HEK293 (cell line): Measurements from ENCODE around the gene ADGRD2.

Source experiments
- CTCF ChIA-PET: fragments of 350-600 bp; formaldehyde crosslinking; extraction: SDS; loops from one replicate; lab custom pipeline; 2021; ENCODE audit warnings: antibody characterized with exemption; lab: Yijun Ruan, JAX
- POLR2A ChIA-PET: fragments of 300-600 bp; formaldehyde crosslinking; extraction: SDS; loops from one replicate; lab custom pipeline; 2020; ENCODE audit warnings: antibody characterized with exemption, inconsistent platforms; lab: Yijun Ruan, JAX
- H3K27ac ChIP-seq: fragments of 200-500 bp; sonication (Bioruptor generic); 2 replicates; pipeline ENCODE4 v1.5.1; 2014; ENCODE audit warnings: low read depth, low read length, control low read depth, inconsistent platforms; ENCODE audit errors: extremely low read depth
- H3K36me3 ChIP-seq, 2 experiments: fragments of 200-500 bp in 1 of 2; sonication (Bioruptor generic) in 1 of 2; 1 replicate in 1 of 2; 2 replicates in 1 of 2; pipeline ENCODE4 v1.5.1; 2014 to 2017; ENCODE audit warnings: inconsistent platforms in 2 of 2, low read length in 2 of 2; ENCODE audit not compliant: control insufficient read depth in 2 of 2, insufficient read depth in 1 of 2
- H3K4me1 ChIP-seq: fragments of 200-500 bp; sonication (Bioruptor generic); 2 replicates; pipeline ENCODE4 v1.5.1; 2014; ENCODE audit warnings: mild to moderate bottlenecking, low read length, inconsistent platforms; ENCODE audit not compliant: control insufficient read depth, insufficient read depth
- H3K4me3 ChIP-seq: 2 replicates; pipeline ENCODE4 v1.5.1; 2011; ENCODE audit warnings: low read depth, mild to moderate bottlenecking, control low read depth, low read length, moderate library complexity
- H3K9me3 ChIP-seq: fragments of 200-500 bp; sonication (Bioruptor generic); 2 replicates; pipeline ENCODE4 v1.5.1; 2014; ENCODE audit warnings: low read depth, low read length, inconsistent platforms; ENCODE audit not compliant: control insufficient read depth, insufficient read depth
- HOXA7 ChIP-seq: sonication (generic); formaldehyde crosslinking; IDR thresholded peaks from 2 replicates; pipeline ENCODE4 v1.8.1; 2022; ENCODE audit warnings: missing genetic modification reagents, borderline replicate concordance
- MYNN ChIP-seq: fragments of 450-650 bp; formaldehyde crosslinking; IDR thresholded peaks from 2 replicates; pipeline ENCODE4 v1.5.1; 2016; ENCODE audit warnings: missing biosample characterization, missing genetic modification characterization, borderline replicate concordance
- PRDM2 ChIP-seq: fragments of 450-650 bp; formaldehyde crosslinking; IDR thresholded peaks from 2 replicates; pipeline ENCODE4 v1.5.1; 2016; ENCODE audit warnings: missing biosample characterization, missing genetic modification characterization, borderline replicate concordance
- TSHZ1 ChIP-seq: fragments of 450-650 bp; formaldehyde crosslinking; IDR thresholded peaks from 2 replicates; pipeline ENCODE4 v1.5.1; 2016; ENCODE audit warnings: missing biosample characterization, missing genetic modification characterization, borderline replicate concordance
- ZNF221 ChIP-seq: fragments of 450-650 bp; formaldehyde crosslinking; IDR thresholded peaks from 2 replicates; pipeline ENCODE4 v1.5.1; 2017; ENCODE audit warnings: missing biosample characterization, missing genetic modification characterization, borderline replicate concordance
- ZNF521 ChIP-seq: fragments of 450-650 bp; formaldehyde crosslinking; IDR thresholded peaks from 2 replicates; pipeline ENCODE4 v1.5.1; 2017; ENCODE audit warnings: missing biosample characterization, mild to moderate bottlenecking, missing genetic modification characterization
- TF ChIP-seq, protein P1 (sequence below): fragments of 450-650 bp; formaldehyde crosslinking; IDR thresholded peaks from 2 replicates; pipeline ENCODE4 v1.5.1; 2016; ENCODE audit warnings: missing biosample characterization, missing genetic modification characterization
- TF ChIP-seq, protein P2 (sequence below): fragments of 450-650 bp; formaldehyde crosslinking; IDR thresholded peaks from 2 replicates; pipeline ENCODE4 v1.5.1; 2017; ENCODE audit warnings: missing biosample characterization, missing genetic modification characterization
- TF ChIP-seq, protein P3 (sequence below): fragments of 450-650 bp; formaldehyde crosslinking; IDR thresholded peaks from 2 replicates; pipeline ENCODE4 v1.5.1; 2017; ENCODE audit warnings: missing biosample characterization, missing genetic modification characterization

The ADGRD2 gene

GRCh38 chr9:124513376-124513994, 63.2 kb downstream of the ADGRD2 start (continued):
- no peak for TF ChIP-seq PRDM2 (tag by site-specific recombination)
- TF ChIP-seq, protein P1, sequence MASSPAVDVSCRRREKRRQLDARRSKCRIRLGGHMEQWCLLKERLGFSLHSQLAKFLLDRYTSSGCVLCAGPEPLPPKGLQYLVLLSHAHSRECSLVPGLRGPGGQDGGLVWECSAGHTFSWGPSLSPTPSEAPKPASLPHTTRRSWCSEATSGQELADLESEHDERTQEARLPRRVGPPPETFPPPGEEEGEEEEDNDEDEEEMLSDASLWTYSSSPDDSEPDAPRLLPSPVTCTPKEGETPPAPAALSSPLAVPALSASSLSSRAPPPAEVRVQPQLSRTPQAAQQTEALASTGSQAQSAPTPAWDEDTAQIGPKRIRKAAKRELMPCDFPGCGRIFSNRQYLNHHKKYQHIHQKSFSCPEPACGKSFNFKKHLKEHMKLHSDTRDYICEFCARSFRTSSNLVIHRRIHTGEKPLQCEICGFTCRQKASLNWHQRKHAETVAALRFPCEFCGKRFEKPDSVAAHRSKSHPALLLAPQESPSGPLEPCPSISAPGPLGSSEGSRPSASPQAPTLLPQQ (tag by site-specific recombination): 0 out of 2 replicates have a peak, but pooled peaks have one; percentile 42

DNA sequence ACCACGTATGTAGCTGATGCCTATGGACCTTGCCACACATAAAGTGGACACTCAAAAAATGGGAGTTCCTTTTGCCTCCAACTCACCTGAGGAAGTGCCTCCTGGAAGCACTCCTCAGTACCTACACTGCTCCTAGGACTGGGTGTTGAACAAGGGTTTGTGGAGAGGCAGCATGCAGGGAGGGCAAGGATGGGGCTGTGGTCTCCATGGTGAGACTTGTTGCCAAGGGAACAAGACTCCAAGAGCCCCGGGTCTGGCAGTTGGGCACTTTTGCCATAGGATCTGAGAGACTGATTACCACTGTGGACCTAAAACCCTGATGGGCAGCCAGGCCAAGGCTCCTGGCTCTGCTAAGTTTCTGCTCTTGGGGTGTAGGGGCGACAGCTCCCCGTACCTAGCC, 63.9 kb downstream of the ADGRD2 start:
- Histone ChIP-seq H3K36me3 (peaks cover 0 to 3% of the 10 kb centered on the region in 2 experiments; a peak in 1 of 3 replicates), H3K4me3 (no peak overlapping the region), H3K27ac (no peak overlapping the region), H3K9me3 (no peaks in the 10 kb centered on the region), H3K4me1 (no peaks in the 10 kb centered on the region)
- CTCF ChIA-PET: interaction anchor here (0.7 to 1.1 kb wide), 3 partner anchors 22 to 114 kb away, joined by 3 to 5 read pairs (median 3); no protein-coding TSS in a partner anchor
- POLR2A ChIA-PET: no interaction called here
- TF ChIP-seq, protein P2, sequence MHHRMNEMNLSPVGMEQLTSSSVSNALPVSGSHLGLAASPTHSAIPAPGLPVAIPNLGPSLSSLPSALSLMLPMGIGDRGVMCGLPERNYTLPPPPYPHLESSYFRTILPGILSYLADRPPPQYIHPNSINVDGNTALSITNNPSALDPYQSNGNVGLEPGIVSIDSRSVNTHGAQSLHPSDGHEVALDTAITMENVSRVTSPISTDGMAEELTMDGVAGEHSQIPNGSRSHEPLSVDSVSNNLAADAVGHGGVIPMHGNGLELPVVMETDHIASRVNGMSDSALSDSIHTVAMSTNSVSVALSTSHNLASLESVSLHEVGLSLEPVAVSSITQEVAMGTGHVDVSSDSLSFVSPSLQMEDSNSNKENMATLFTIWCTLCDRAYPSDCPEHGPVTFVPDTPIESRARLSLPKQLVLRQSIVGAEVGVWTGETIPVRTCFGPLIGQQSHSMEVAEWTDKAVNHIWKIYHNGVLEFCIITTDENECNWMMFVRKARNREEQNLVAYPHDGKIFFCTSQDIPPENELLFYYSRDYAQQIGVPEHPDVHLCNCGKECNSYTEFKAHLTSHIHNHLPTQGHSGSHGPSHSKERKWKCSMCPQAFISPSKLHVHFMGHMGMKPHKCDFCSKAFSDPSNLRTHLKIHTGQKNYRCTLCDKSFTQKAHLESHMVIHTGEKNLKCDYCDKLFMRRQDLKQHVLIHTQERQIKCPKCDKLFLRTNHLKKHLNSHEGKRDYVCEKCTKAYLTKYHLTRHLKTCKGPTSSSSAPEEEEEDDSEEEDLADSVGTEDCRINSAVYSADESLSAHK (tag by site-specific recombination): no peak
- TF ChIP-seq ZNF521 (no peak), MYNN (tag by site-specific recombination) (peak; percentile 54; the same call in 1 of the 2 replicates)

- Histone ChIP-seq H3K36me3 (peaks cover 0 to 3% of the 10 kb centered on the region in 2 experiments; a peak in 1 of 3 replicates), H3K9me3 (no peaks in the 10 kb centered on the region), H3K4me1 (no peaks in the 10 kb centered on the region)
- CTCF ChIA-PET: interaction anchor here (0.7 to 1.1 kb wide), 3 partner anchors 9 to 114 kb away, joined by 3 read pairs; no protein-coding TSS in a partner anchor
- TF ChIP-seq ZNF221 (tag by site-specific recombination) (no peak), HOXA7 (CRISPR knock-in tag) (no peak), TSHZ1 (tag by site-specific recombination) (no peak)
- TF ChIP-seq, protein P3, sequence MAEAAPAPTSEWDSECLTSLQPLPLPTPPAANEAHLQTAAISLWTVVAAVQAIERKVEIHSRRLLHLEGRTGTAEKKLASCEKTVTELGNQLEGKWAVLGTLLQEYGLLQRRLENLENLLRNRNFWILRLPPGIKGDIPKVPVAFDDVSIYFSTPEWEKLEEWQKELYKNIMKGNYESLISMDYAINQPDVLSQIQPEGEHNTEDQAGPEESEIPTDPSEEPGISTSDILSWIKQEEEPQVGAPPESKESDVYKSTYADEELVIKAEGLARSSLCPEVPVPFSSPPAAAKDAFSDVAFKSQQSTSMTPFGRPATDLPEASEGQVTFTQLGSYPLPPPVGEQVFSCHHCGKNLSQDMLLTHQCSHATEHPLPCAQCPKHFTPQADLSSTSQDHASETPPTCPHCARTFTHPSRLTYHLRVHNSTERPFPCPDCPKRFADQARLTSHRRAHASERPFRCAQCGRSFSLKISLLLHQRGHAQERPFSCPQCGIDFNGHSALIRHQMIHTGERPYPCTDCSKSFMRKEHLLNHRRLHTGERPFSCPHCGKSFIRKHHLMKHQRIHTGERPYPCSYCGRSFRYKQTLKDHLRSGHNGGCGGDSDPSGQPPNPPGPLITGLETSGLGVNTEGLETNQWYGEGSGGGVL (tag by site-specific recombination): no peak
- TF ChIP-seq, all 188 proteins: peak for 0
- Histone ChIP-seq H3K4me3 (no peak overlapping the region), H3K27ac (no peak overlapping the region)
- POLR2A ChIA-PET: no interaction called here
Measured at GRCh38 chr9:124514874-124515273, 64.6 kb downstream of the ADGRD2 start.
